HG02678 (cell line): ENCODE data around the gene STUB1.
"Not testable (repeated sequence)": the region's sequence is repeated elsewhere in the genome, so short reads cannot be mapped to it uniquely, and the experiment has no call there.

Source experiments
- ATAC-seq: cut with Tn5 transposase; IDR thresholded peaks from one replicate; pipeline ENCODE4 v1.9.1; 2021; ENCODE audit warnings: mild to moderate bottlenecking, moderate library complexity; ENCODE audit not compliant: unreplicated experiment

The STUB1 gene

GRCh38 chr16:710500-711075 is 30.4 kb downstream of the STUB1 start:
- ATAC-seq = no peak

GRCh38 chr16:711084-711483 is 30.9 kb downstream of the STUB1 start:
- no peak for ATAC-seq

GRCh38 chr16:711548-712320 is 31.5 kb downstream of the STUB1 start:
- no peak for ATAC-seq

GRCh38 chr16:712740-713250 is 32.6 kb downstream of the STUB1 start:
- not testable (repeated sequence) for ATAC-seq

- ATAC-seq = no peak
Measured at GRCh38 chr16:714079-714478, 33.9 kb downstream of the STUB1 start.

GRCh38 chr16:714558-715476 is 34.6 kb downstream of the STUB1 start, which contains the start of gene METRN:
Gene METRN, plus strand, starts transcription at chr16:715118. Its CDS starts 172 bp downstream, at chr16:715290.
- ATAC-seq = peak; percentile 84

DNA sequence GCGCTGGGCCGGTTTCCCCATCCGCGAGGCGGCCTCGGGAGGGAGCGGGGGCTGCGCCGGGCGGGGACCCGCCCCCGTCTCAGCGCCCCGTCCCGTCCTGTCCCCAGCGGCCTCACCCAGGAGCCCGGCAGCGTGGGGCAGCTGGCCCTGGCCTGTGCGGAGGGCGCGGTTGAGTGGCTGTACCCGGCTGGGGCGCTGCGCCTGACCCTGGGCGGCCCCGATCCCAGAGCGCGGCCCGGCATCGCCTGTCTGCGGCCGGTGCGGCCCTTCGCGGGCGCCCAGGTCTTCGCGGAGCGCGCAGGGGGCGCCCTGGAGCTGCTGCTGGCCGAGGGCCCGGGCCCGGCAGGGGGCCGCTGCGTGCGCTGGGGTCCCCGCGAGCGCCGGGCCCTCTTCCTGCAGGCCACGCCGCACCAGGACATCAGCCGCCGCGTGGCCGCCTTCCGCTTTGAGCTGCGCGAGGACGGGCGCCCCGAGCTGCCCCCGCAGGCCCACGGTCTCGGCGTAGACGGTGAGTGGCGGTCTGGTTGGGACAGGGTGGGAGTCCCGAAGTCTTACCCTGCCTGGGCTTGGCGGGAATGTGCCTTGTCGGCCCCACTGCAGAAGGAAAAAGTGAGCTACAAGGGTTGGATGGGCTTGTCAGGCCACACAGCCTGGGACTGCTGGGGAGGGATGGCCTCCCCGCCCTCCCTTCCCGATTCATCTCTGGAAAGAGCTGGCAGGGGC is 35.4 kb downstream of the STUB1 start:
- ATAC-seq = peak; percentile 15

- ATAC-seq = no peak
Measured at GRCh38 chr16:716200-716568, 36.0 kb downstream of the STUB1 start.

- ATAC-seq = no peak
Measured at GRCh38 chr16:716768-717325, 36.6 kb downstream of the STUB1 start.

DNA sequence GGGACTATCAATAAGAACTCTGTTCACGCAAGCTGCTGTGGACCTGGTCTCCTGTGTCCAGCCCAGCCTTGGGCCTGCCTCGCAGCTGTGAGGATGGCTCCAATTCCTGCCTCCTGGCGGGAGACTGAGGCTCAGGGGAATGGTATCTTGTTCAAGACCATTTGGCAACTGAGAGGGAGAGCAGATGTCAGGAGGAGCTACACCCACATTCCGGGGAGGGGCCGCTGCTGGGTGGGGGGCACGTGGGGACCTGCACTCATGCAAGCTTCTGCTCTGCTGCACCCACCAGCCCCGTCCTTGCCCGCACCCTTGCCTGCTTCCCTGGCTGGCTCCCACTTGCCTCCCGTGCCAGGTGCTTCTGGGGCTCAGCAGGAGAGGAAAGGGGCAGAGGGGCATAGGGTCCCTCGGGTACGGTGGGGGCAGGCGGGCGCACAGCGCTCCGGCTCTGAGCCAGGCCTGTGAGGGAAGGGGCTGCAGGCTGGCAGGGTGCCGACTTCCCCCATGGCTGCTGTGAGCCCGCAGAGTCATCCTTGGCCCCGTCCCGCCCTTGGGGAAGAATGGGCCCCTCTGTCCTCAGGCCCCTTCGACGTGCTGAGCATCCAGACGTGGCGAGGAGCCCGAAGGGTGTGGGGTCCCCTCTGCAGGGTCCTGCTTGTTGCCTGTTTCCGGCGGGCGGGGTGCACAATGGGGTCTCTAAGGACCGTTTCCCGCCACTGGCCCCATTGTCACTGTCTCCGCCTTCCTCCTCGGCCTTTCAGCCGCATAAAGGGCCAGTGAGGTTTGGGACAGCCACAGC is 37.4 kb downstream of the STUB1 start:
- ATAC-seq = no peak

- no peak for ATAC-seq
Measured at GRCh38 chr16:718389-718788, 38.2 kb downstream of the STUB1 start.

DNA sequence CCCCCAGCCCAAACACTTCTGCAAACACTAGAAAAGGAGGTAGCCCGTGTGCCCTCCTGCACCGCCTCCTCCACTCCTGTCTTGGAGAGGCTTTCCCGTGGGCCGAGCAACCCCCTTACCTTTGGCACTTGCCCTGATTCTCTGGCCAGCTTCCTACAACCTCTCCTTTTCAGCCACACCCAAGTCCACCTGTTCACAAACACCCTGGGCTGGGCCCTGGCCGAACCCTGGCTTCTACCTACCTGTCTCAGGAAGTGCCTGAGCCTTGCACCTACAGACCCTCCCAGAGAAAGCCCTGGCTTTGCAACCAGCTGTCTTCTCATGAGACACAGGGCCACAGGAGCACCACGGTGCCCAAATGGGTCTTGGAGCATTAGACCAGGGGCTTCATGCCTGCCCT is 38.7 kb downstream of the STUB1 start:
- no peak for ATAC-seq

- ATAC-seq = no peak
Measured at GRCh38 chr16:719815-720446, 39.7 kb downstream of the STUB1 start.

DNA sequence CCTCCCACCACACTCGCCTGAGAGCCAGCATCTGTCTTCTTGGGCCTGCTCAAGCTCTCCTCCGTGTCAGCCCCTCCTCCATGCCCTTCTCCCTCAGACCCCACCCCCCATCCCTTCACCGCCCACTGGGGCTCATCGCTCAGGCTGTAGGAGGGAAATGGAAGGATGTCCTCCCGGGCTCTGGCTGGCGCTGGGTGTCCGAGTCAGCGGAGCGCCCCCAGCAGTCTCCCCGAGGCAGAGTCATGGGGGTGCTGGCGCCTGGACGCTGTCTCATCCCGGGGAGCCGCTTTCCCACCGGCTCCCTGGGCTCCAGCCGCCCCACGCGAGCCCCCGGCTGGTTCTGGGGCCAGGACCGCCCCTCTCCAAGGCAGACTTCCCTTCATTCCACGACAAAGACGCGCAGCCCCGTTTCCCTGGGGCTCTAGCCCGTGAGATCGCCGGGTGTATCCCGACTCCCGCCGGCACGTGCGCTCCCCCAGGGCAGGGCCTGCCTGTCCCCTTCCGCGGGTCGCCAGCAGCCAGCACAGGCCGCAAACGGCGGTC is 40.3 kb downstream of the STUB1 start:
- ATAC-seq = peak; percentile 22

DNA sequence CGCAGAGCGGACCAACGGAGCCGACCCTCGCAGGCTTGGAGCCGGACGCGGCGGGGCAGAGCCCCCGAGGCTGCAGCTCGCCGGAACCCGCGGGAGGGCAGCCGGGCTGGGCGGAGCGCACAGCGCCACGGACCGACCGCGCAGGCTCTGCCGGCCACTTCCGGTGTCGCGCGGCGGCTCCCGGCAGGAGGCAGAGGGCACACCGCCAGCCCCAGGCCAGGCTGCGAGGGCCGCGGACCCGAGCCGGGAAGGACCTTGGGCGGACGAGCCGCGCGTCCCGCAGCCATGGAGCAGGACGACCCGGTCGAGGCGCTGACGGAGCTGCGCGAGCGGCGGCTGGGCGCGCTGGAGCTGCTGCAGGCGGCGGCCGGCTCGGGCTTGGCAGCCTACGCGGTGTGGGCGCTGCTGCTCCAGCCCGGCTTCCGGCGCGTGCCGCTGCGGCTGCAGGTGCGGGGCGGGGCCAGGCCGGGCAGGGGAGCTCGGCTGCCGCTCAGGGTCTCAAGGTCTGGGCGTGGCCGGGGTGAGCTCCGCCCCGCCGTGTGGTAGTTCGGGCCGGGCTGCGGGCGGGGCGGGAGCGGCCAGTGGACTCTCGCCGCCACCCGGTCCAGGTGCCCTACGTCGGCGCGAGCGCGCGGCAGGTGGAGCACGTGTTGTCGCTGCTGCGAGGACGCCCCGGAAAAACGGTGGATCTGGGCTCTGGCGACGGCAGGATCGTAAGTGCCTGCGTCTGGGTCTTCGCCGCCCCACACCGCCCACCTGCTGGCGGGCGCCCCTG is 41.0 kb downstream of the STUB1 start, which contains the start of gene ANTKMT:
Gene ANTKMT (plus strand): TSS at position 157 of the 775 bp plus-strand sequence. CDS start 129 bp downstream, at position 286.
- ATAC-seq = peak; percentile 76

DNA sequence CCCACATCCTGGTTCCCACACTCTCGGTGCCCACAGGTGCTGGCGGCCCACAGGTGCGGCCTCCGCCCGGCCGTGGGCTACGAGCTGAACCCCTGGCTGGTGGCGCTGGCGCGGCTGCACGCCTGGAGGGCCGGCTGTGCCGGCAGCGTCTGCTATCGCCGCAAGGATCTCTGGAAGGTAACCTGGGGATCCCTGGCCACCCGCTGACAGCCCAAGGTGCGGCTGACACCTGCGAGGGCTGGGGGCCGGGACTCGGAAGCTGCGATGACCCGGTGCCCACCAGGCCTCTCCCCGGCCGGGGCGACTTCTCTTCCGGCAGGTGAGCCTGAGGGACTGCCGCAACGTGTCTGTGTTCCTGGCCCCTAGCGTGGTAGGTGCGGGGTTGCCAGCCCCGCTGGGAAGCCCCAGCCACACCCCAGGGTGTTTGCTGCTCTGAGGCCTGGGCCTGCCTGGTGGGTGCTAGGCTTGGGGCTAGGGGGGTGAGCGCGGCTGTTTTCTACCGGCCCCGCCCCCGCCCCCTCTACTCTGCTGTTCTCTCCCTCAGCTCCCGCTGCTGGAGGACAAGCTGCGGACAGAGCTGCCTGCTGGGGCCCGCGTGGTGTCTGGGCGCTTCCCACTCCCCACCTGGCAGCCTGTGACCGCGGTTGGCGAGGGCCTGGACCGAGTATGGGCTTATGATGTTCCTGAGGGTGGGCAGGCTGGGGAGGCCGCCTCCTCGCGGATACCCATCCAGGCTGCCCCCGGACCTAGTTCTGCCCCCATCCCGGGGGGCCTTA is 41.7 kb downstream of the STUB1 start:
- ATAC-seq = no peak
